Hindlimb muscle (tissue), 1 donor: Measurements from ENCODE around the gene TTC13. TPM values are rescaled to one million over a fixed set of nuclear protein-coding genes. Genes with fewer than 3 reads are reported as not detected.

Source experiments
- DNase-seq: peaks from one replicate; pipeline ENCODE4 v3.0.0-alpha.2; 2013
- polyA plus RNA-seq: library from polyadenylated mRNA; unstranded; fragments of 120-200 nt; gene quantifications from one replicate; pipeline ENCODE4 v1.2.1, GENCODE V29; 2013; ENCODE audit not compliant: insufficient read length

Gene TTC13
- polyA plus RNA-seq, 1 donor: 19.6 TPM

DNA sequence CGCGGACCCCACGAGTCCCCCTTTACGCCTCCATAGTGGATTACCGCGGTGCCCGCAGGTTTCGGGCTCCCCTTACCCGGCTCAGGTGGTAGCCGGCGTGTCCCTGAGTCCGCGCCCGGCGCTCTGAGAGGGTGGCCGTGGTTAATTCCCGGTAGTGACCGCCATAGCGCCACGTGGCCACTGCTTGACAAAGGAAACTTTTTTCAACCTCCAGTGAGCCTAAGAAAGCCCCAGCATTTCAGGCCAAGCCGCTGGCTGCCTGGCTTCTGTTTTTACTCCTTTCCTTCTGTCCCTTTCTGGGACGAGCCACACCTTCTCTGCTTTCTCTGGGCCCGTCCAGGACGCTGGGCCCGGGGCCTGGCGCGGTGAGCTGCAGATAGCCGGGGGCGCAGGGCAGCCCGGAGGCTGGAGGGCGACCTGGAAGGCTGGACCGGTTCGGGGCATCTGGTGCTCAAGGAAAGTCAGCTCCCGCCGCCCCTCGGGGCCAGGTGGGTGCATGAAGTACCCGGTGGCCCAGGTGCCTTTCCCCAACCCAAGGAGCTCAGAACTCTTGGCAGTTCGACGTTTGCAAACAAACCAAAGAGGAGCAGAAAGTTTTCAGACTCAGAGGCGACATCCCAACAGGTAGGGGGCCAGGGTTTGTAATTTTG lies 109.8 kb downstream of the TTC13 start:
- peak; percentile 73 for DNase-seq

DNA sequence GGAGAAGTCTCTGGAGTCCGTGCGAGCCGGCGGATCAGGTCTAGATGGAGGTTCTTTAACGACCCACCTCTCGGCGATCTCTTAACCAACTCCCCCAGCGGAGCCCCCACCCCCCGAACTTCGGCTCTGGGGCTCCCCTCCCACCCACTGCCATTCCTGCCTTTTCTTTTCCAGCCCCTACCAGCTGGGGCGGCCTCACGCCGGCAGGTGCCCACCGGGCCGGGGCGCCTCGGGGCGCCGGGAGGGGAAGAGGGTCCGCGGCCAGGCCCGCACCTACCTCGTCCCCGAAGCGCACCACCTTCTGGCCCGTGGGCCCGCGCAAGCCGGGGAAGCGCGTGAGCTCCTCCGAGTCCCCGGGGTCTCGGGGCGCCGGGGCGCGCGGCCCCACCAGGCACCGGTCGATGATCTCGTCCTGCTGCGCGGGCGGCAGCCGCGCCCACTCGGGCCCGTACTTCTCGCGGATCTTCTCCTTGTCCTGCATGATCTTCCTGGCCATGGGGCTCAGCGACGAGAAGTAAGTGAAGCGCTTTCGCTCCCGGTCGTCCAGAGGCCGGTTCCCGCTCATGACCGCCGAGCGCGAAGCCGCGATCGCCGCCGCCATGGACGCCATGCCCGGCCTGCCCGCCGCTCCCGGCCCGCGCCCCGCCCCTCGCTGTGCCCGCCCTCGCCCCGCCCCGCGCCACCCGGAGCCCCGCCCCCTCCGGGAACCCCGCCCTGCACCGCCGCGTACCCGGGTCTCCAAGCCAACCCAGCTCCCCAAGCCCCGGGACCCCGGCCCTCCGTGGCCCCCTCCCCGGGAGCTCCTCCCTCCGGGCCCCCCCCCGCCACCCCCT lies 110.5 kb downstream of the TTC13 start, which contains the start of gene C1orf198:
Gene C1orf198 (minus strand): TSS at position 619 of the 833 bp plus-strand sequence. CDS start 9 bp downstream, at position 610.
- peak; percentile 70 for DNase-seq

DNA sequence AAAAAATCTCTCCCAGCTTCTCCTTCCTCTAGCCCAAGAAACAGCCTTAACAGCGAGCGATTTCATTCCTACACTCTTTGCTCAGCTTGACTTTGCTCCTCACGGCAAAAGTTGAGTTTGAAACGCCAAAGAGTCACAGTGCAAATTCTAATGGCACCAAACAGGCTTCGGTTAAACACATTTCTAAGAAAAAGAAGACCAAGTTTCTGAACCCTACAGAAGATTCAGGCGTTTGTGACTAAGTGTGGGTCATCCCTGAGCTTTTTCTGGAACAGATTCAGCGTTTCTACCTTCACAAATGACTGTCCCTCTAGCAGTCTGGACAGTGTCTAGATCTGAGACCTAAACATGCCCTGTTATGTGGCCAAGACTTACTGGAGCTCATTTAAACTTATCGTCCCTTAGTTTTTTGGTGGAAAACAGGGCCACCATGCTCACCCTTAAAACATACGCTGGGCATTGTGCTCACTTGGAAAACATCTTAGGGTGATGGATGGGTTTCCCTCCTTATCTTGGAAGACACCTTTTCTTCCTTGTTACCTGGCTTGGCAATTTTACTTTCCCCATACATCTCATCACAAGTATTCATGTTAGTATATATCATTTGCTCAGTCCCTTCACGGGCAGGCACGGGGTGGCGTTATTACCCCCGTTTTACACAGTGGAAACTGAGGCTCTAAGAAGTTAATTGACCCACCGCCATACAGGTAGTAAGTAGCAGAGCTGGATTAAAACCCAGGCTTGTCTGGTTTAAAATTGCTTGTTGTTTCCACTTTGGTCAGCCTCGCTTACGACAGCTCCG lies 111.4 kb downstream of the TTC13 start:
- peak; percentile 37 for DNase-seq

DNA sequence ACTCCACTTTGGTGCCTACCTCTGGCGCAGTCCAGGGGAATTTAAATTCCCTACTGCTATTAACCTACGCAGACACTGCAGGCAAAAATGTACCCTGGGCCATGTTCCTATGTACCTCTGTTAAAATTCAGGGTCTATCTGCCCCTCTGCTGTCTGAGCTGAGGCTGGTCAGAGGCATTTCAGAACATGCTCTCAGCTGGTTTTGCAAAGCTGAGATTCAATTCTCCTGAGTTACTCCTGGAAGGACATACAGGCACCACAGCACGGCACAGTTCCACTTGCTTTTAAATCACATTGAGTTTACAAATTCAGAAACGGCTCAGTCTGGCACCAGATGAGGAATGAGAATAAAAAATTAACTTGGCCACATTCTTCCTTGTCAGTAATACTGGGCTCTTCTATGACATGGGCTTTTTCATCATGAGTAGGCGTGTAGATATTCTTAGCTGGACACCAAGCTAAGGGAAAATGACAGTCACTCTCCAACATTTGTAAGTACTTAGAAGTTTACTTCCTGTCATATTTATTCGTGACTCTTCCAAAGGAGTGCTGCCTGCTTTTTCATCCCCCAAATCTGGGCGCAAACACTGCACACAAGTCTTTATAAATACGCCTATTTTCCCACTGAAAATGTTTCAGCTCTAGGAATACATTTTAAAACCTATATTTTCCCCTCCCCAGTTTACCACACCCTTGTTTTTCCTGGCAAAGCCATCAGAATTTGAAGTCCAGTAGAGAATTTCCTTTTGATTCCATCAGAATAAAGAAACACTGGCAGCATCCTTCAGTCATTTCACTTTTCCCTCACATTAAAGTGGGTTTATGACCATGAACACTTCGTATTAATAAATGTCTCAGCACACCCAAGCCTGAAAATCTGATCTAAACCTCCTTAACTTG lies 112.2 kb downstream of the TTC13 start:
- peak; percentile 51 for DNase-seq

DNA sequence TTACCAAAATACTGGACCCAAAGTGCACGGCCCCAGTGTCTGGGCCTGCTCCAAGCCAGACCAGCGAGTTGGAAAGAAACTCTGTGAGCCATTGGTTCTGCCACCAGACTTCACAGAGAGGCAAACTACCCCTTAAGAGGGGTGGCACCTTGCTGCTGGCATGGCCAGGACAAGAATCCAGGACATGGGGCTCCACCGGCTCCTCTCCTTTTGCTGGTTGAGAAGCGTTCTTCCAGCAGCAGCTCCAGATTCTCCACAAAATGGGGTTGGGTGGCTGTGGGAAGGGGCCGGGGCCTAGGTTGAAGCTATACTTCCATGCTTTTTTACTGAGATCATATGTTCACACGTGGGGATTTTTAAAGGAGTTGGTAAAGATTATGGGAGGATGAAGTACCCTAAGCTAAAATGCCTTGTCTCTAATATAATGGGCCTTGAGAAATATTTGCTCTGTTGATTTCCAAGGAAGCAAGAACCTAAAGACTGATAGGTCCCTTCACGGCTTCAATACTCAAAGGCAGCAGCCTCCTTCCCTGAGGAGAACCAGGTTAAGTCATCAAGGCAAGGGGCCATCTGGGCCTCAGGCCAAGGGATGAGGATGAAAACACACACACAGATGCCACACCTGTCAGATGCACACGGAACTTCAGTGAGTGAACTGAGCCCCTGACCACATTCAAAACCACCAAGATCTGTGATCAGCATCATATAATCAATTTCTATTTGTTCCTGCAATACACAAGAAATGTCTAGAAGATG lies 113.4 kb downstream of the TTC13 start:
- DNase-seq: no peak

DNA sequence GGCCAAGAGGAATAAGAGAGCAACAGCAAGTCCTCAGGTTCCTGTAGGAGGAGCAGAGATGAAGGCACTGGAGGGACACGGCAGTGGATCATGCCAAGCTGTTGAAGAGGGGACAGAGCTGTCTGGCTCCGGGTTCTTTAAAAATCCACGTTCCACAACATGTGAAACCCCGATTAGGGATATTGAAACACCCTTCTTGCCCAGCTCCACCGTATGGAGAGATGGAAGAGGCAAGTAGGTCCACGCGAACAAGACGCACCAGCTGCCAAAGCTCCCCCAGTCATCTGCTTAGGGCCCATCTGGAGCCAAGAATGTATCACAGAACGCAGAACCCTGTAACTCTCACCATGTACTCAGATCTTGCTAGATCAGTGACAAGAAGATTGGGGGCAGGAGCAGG lies 114.2 kb downstream of the TTC13 start:
- DNase-seq: no peak

DNA sequence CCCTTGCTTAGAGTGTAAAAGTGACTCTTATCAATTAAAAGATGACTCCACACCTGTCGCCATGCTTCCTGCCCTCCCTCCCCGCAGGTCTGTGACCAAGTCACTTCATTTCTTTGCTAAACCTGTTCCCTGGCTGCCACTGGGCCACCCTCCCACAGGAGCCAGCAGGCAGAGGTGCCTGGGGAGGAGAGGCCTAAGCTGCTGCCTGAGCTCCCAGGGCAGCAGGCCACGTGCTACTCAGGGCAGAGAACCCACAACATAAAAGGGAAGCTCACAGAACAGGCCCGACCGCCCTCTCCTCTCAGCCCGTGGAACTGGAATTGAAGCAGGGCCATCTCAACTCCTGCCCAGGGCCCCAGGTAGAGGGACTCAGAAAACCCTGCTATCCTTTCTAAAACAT lies 115.2 kb downstream of the TTC13 start:
- DNase-seq: no peak

DNA sequence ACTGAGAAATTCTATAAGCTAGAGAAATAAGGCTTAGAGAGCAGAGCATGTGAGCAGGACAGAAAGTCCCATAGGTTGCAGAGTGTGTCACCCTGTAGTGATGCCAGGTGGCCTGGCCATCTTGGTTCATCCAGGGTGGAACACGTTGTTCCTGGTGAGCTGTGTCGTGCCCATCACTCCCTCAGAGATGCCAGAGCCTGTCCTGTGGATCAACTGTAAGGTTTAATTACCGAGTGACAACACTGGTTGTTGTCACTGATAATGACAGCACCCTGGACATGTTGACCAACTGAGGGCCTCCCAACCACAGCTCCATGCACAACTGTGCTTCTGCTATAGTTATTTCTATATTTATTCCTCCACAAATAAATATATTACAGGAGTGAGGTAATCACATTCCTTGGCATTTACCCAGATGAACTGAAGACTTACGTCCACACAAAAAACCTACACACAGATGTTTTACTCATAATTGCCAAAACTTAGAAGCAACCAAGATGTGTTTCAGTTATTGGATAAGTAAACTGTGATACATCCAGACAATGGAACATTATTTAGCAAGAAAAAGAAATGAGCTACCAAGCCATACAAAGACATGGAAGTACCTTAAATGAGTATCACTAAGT lies 116.6 kb downstream of the TTC13 start:
- DNase-seq: no peak

DNA sequence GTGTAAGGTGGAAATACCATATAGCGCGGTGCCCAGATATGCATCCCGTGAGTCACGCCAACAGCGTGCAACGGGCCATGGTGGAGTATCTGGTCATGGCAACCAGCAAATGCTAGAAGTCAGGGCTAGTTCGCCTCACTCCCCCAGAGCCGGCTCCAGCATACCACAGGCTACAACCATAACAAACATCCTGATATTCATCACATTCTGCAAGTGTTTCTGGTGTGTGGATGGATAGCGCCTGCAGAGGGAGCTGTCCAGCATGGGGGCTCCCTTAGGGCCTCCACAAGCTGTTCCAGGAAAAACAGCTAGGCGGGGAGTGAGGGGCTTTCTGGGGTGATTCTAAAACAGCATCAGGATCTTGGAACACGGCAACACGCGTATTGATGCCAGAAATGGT lies 117.2 kb downstream of the TTC13 start:
- DNase-seq: no peak

DNA sequence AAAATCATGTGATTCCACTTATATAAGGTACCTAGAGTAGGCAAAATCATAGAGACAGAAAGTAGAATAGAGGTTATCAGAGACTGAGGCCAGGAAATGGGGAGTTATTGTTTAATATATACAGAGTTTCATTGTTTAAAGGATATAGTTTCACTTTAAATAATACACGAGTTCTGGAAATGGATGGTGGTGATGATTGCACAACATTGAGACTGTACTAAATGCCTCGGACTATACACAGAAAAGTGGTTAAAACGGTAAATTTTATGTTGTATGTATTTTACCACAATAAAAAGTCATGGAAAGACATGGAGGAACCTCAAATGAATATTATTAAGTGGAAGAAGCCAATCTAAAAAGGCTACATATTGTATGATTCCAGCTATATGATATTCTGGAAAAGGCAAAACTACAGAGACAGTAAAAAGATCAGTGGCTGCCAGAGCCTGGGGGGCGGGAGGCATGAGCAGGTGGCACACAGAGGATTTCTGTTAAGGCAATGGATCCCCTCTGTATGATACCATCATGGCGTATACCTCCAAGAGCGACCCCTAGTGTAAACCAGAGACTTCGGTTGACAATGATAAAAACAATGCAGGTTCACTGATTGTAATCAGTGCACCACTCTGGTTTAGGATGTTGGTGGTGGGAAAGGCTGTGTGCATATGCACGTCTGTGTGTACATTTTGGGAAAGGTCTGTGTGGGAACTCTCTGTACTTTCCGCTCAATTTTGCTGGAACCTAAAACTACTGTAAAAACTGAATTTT lies 117.9 kb downstream of the TTC13 start:
- DNase-seq: no peak

DNA sequence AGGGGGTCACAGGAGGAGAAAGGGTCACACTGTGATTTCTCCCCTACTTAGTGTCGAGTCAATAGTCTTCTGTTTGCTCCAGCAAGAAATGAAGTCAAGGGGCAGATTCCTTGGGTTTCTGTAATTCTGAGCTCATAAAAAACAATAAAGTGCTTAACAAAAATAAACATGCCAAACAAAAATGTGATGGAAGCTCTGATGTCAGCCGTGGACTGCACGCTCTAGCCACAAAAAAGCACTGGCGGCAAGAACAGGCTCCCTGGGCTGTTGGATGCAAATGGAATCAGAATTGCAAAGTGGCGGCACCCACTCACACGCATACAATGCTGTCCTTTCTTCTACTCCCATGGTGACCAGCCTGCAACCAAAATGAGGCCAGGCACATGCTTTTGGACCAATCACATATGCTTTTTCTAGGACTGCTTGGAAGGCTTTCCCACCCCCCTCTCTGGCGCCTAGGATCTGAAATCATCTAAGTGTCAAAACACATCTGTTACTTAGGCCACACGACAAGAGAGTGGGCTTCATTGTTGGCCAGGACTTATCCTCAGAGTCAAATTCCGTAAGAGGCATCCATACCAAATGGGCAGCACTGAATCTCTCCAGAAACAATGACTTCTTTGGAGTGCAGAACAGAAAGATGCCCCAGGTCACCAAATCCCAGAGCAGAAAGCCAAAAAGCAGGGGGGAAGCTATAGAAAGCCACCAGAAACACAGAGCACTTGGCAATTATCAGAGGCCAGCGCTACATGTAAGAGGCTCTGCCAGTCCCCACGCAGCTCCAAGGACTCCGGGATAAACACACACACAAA lies 119.5 kb downstream of the TTC13 start:
- no peak for DNase-seq

DNA sequence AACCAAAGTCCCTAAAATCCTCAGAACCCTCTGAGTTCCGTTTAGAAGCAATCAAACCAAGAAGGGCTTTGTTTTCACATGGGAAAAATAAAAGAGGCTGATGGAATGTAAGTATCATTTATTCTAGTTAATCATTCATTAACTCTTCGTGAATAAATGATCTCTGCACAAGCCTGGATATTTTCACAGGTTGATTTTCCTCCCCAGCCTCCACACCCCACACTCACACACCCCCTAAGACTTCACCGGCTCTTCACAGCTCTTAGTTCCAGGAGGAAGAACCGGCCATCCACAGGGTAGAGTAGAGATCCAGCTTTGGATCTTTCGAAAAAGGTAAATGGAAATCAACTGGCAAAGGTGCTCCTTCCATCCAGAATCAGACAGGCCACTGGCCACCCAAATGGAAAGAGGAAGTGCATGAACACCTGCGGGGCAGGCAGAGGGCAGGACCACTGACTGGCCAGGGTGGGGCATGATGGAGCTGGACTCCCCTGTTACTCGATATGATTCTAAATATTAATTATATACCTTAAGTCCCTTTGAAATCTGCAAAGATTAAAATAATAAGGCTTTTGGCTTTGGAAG lies 120.3 kb downstream of the TTC13 start:
- DNase-seq: no peak

DNA sequence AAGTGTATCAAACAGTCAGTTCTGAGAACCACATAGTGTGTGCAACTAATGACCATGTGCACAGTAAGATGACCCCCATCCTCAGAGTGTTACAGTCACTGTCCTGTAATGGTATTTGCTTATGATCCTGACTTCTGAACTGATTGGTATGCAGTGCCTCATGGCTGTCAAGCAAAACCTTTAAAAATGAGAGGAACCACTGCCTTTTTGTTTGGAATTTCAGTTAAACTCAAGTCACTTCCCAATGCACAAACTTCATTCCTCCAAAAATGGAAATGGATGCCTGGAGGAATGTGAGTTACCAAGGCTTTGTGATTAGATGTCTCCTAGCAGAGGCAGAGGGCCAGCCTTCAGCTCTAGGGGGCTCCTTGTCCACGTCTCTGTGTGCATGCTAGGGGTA lies 120.8 kb downstream of the TTC13 start:
- DNase-seq: no peak

DNA sequence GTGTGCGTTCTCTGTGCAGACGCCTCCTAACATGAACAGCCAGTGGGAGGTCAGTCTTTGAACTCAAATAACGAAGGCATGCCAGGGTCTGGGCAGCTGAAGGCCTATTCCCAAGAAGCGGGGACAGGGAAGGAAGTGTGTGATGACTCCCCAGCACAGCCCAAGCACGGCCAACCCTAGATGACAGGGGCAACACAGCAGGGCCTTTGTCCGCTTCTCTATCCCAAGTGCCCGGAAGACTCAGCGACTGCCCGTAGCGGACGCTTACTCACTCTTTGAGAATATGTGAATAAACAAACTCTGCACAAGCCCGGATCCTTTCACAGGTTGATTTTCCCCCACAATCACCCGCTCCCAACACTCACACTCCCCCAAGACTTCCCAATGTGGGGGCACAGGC lies 121.6 kb downstream of the TTC13 start:
- no peak for DNase-seq
